B cell (primary cell): ENCODE data around the gene UMAD1. TPM values are rescaled to one million over a fixed set of nuclear protein-coding genes. Genes with fewer than 3 reads are reported as not detected.

Source experiments
- ATAC-seq: fragments of 200-7000 bp; cut with Tn5 transposase; one replicate; pipeline ENCODE4 v1.10.0; 2021; ENCODE audit warnings: low read depth, mild to moderate bottlenecking, moderate number of reproducible peaks, moderate library complexity
- CTCF ChIA-PET: fragments of 350-600 bp; sonication (Branson Sonifier 250); formaldehyde crosslinking; loops from one replicate; lab custom pipeline; 2021; ENCODE audit warnings: antibody characterized with exemption, inconsistent platforms; lab: Charles Lee
- POLR2A ChIA-PET: fragments of 350-600 bp; sonication (Branson Sonifier 250); formaldehyde crosslinking; loops from one replicate; lab custom pipeline; 2021; ENCODE audit warnings: antibody characterized with exemption; lab: Charles Lee
- DNase-seq: peaks from one replicate; pipeline ENCODE4 v3.0.0; 2013
- H2AFZ ChIP-seq: 2 replicates; pipeline ENCODE4 v1.6.1; 2012; ENCODE audit warnings: mild to moderate bottlenecking, low read depth, low read length; ENCODE audit not compliant: insufficient read depth, poor library complexity, severe bottlenecking
- H3K27ac ChIP-seq, 2 donors: 1 replicate in 1 of 2; 2 replicates in 1 of 2; pipeline ENCODE4 v1.5.1; 2012 to 2013; ENCODE audit warnings: low read length in 2 of 2, mild to moderate bottlenecking in 2 of 2, moderate library complexity in 1 of 2
- H3K27me3 ChIP-seq, 4 experiments: fragments of 200-600 bp in 1 of 4; sonication (generic) in 1 of 4; replicated peaks in 1 of 4; 1 replicate in 2 of 4; 2 replicates in 2 of 4; pipeline versions ENCODE4 v1.6.1 to v1.7.0; 2013 to 2016; ENCODE audit warnings: low read length in 3 of 4, mild to moderate bottlenecking in 2 of 4, mixed read lengths in 1 of 4, moderate library complexity in 1 of 4; ENCODE audit not compliant: insufficient read depth in 4 of 4, control insufficient read depth in 3 of 4; ENCODE audit errors: control extremely low read depth in 1 of 4
- H3K36me3 ChIP-seq, 2 experiments: replicated peaks in 1 of 2; 1 replicate in 1 of 2; 2 replicates in 1 of 2; pipeline versions ENCODE4 v1.6.1 to v1.7.1; 2013; ENCODE audit warnings: low read length in 1 of 2; ENCODE audit not compliant: insufficient read depth in 2 of 2, control insufficient read depth in 1 of 2; ENCODE audit errors: control extremely low read depth in 1 of 2, extremely low read depth in 1 of 2
- H3K4me1 ChIP-seq, 2 donors: fragments of 200-600 bp in 1 of 2; sonication (generic) in 1 of 2; 1 replicate in 1 of 2; 2 replicates in 1 of 2; pipeline versions ENCODE4 v1.5.1 to v1.6.1; 2013 to 2017; ENCODE audit warnings: low read length in 2 of 2; ENCODE audit not compliant: control insufficient read depth in 2 of 2, insufficient read depth in 2 of 2
- H3K4me2 ChIP-seq: replicated peaks from 2 replicates; pipeline ENCODE3; 2012; ENCODE audit warnings: mild to moderate bottlenecking, low read depth, low read length; ENCODE audit not compliant: poor library complexity, severe bottlenecking
- H3K4me3 ChIP-seq, 5 experiments: fragments of 200-600 bp in 1 of 5; sonication (generic) in 1 of 5; 1 replicate in 3 of 5; 2 replicates in 2 of 5; pipeline versions ENCODE4 v1.5.1 to v1.7.0; 2011 to 2016; ENCODE audit warnings: low read length in 4 of 5, mild to moderate bottlenecking in 4 of 5, low read depth in 2 of 5, control low read depth in 1 of 5, moderate library complexity in 1 of 5; ENCODE audit not compliant: insufficient read depth in 1 of 5; ENCODE audit errors: control extremely low read depth in 1 of 5, extremely low read depth in 1 of 5
- H3K79me2 ChIP-seq: fragments of 200-600 bp; sonication (generic); one replicate; pipeline ENCODE4 v1.6.0; 2016; ENCODE audit warnings: low read length; ENCODE audit not compliant: control insufficient read depth, insufficient read depth
- H3K9ac ChIP-seq: fragments of 200-600 bp; sonication (generic); 2 replicates; pipeline ENCODE4 v1.6.1; 2017; ENCODE audit warnings: mild to moderate bottlenecking, low read length, moderate library complexity
- H3K9me3 ChIP-seq, 3 donors: one replicate each; pipeline versions ENCODE4 v1.6.1 to v1.7.1; 2013; ENCODE audit warnings: low read length in 2 of 3; ENCODE audit not compliant: control insufficient read depth in 2 of 3, insufficient read depth in 1 of 3; ENCODE audit errors: control extremely low read depth in 1 of 3
- H4K20me1 ChIP-seq: 2 replicates; pipeline ENCODE4 v1.6.0; 2012; ENCODE audit warnings: mild to moderate bottlenecking, low read length; ENCODE audit not compliant: insufficient read depth, control insufficient read depth, poor library complexity, severe bottlenecking
- H3K27ac Mint-ChIP-seq: one replicate; pipeline ENCODE4 v1.8.0; 2021; ENCODE audit warnings: mixed read lengths
- H3K27me3 Mint-ChIP-seq: one replicate; pipeline ENCODE4 v1.8.0; 2021; ENCODE audit warnings: mixed read lengths
- H3K4me1 Mint-ChIP-seq: one replicate; pipeline ENCODE4 v1.8.0; 2021; ENCODE audit warnings: mixed read lengths
- H3K4me3 Mint-ChIP-seq: one replicate; pipeline ENCODE4 v1.8.0; 2021; ENCODE audit warnings: mixed read lengths
- H3K9me3 Mint-ChIP-seq: one replicate; pipeline ENCODE4 v1.8.0; 2022; ENCODE audit warnings: mixed read lengths; ENCODE audit not compliant: insufficient read depth
- EZH2 ChIP-seq: IDR thresholded peaks from 2 replicates; pipeline ENCODE4 v1.6.1; 2012; ENCODE audit warnings: borderline replicate concordance, low read depth, mild to moderate bottlenecking, moderate library complexity, low read length; ENCODE audit not compliant: insufficient read depth, poor library complexity, severe bottlenecking
- WGBS: methylation state at CpG from one replicate; pipeline ENCODE4 v1.1.5; 2013; ENCODE audit warnings: missing lambda C conversion rate; ENCODE audit not compliant: insufficient coverage; 5-methylcytosine and 5-hydroxymethylcytosine counted together
- intact Hi-C: fragments of 100-400 bp; cut with micrococcal nuclease; formaldehyde crosslinking; loops from one replicate; pipeline ENCODE4 v1.10.0; 2022
- polyA plus RNA-seq: library from polyadenylated mRNA; depleted of rRNA; stranded (reverse); fragments of >200 nt; gene quantifications from 2 replicates; pipeline ENCODE4 v1.2.3, GENCODE V29; 2012
- total RNA-seq, 2 donors: library from RNA; stranded (reverse); fragments of 120-200 nt in 1 of 2; gene quantifications; 1 replicate in 1 of 2; 2 replicates in 1 of 2; pipeline versions ENCODE4 v1.2.3 to v1.2.4, GENCODE V29; 2013 to 2022
- TF ChIP-seq, protein P1 (sequence below): fragments of 200-600 bp; IDR thresholded peaks from one replicate; pipeline ENCODE4 v1.8.0; 2022; ENCODE audit warnings: antibody characterized with exemption, mild to moderate bottlenecking

The UMAD1 gene
- total and polyA plus RNA-seq, 2 donors (not counting 1 experiment from before 2014, with no cell fraction given): 11.6 to 25.9 TPM

DNA sequence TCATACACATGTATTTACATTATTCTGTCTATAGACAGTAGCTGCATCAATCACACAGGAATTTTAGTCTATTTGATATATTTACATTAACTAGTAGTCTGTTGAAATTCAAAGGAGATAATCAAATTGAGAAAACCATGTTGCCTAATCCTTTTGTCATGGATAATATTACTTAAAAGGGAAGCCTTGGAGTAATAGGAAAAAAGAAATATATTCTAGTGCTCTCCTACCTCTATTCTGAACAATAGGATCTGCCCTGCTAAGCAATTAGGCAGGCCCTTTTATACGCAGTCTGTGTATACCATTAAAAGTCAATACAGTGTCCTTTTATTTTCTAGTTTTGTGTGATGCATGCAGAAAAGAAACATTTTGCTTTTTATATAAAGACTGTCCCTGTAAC lies 24.5 kb downstream of the UMAD1 start:
- no peaks in the 10 kb centered on the region for H3K27me3 ChIP-seq
- no peak overlapping the region for H3K27ac ChIP-seq
- POLR2A ChIA-PET: no interaction called here
- no peak overlapping the region for H3K4me3 Mint-ChIP-seq
- no CpG with 5 or more reads among the region's 1 CpG for WGBS
- no peaks in the 10 kb centered on the region for H3K4me1 ChIP-seq
- H3K9me3 ChIP-seq: peaks cover 0 to 1% (median 0%) of the 10 kb centered on the region in 3 donors
- H3K4me1 Mint-ChIP-seq: peaks cover 31% of the 10 kb centered on the region
- DNase-seq: no peak
- no peaks in the 10 kb centered on the region for H3K27me3 Mint-ChIP-seq
- no peak overlapping the region for H3K4me2 ChIP-seq
- CTCF ChIA-PET: interaction anchor here (0.6 to 2.9 kb wide), 2 partner anchors 16 to 25 kb away, joined by 3 to 10 read pairs; no protein-coding TSS in a partner anchor
- peaks cover 12% of the 10 kb centered on the region for H4K20me1 ChIP-seq
- H2AFZ ChIP-seq: no peak overlapping the region
- intact Hi-C loops: no loop called here
- no peaks in the 10 kb centered on the region for H3K36me3 ChIP-seq
- no peak overlapping the region for H3K9ac ChIP-seq
- no peaks in the 10 kb centered on the region for H3K9me3 Mint-ChIP-seq
- no peak overlapping the region for H3K27ac Mint-ChIP-seq
- TF ChIP-seq, protein P1, sequence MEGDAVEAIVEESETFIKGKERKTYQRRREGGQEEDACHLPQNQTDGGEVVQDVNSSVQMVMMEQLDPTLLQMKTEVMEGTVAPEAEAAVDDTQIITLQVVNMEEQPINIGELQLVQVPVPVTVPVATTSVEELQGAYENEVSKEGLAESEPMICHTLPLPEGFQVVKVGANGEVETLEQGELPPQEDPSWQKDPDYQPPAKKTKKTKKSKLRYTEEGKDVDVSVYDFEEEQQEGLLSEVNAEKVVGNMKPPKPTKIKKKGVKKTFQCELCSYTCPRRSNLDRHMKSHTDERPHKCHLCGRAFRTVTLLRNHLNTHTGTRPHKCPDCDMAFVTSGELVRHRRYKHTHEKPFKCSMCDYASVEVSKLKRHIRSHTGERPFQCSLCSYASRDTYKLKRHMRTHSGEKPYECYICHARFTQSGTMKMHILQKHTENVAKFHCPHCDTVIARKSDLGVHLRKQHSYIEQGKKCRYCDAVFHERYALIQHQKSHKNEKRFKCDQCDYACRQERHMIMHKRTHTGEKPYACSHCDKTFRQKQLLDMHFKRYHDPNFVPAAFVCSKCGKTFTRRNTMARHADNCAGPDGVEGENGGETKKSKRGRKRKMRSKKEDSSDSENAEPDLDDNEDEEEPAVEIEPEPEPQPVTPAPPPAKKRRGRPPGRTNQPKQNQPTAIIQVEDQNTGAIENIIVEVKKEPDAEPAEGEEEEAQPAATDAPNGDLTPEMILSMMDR: no peak
- no peak for TF ChIP-seq EZH2
- no peak overlapping the region for H3K4me3 ChIP-seq
- H3K79me2 ChIP-seq: peaks cover 60% of the 10 kb centered on the region
- no peak for ATAC-seq

DNA sequence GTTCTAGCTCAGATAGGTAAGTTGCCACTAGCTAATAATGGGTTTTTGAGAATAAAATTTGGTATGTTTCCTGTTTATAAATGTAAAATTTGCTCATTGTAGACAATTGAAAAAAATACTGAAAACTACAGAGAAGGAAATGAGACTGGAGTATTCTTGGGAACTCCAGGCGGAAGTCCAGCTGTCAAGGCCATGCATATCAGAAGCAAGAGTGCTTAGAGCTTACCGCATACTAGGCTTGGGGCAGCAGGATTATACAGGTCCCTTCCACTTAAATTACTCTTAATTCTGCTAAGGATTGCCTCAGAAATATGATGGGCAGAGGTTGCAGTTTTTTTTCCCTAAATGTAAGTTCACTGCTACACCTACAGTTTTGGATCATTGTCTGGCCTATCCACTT lies 26.6 kb downstream of the UMAD1 start:
- Histone ChIP-seq H3K4me3 (no peak overlapping the region), H3K27ac (no peak overlapping the region), H3K9me3 (peaks cover 0 to 1% (median 0%) of the 10 kb centered on the region in 3 donors), H2AFZ (no peak overlapping the region), H3K36me3 (no peaks in the 10 kb centered on the region), H3K9ac (no peak overlapping the region), H4K20me1 (peaks cover under 1% of the 10 kb centered on the region), H3K27me3 (no peaks in the 10 kb centered on the region), H3K4me1 (peaks cover 0 to 7% of the 10 kb centered on the region in 2 donors), H3K79me2 (peaks cover 56% of the 10 kb centered on the region), H3K4me2 (no peak overlapping the region)
- ChIA-PET CTCF (interaction anchor here (1.0 to 2.9 kb wide), 4 partner anchors 13 to 523 kb away, joined by 3 to 10 read pairs (median 3); no protein-coding TSS in a partner anchor), POLR2A (no interaction called here)
- no peak overlapping the region for H3K27ac Mint-ChIP-seq
- intact Hi-C loops: no loop called here
- H3K9me3 Mint-ChIP-seq: no peaks in the 10 kb centered on the region
- peaks cover 34% of the 10 kb centered on the region for H3K4me1 Mint-ChIP-seq
- no peak overlapping the region for H3K4me3 Mint-ChIP-seq
- TF ChIP-seq, protein P1: no peak
- TF ChIP-seq EZH2: no peak
- DNase-seq: no peak
- WGBS: 100% methylated on average over 2 of the region's 2 CpGs
- no peak for ATAC-seq
- H3K27me3 Mint-ChIP-seq: no peaks in the 10 kb centered on the region
